NCI-H345 treated with DMSO at 0.1 percent for 48 hours (cell line): ENCODE data around the gene RGSL1.

Source experiments
- DNase-seq: peaks from one replicate; lab custom pipeline; 2025; ENCODE audit not compliant: unreplicated experiment; lab: John Stamatoyannopoulos, UW

Gene RGSL1

DNA sequence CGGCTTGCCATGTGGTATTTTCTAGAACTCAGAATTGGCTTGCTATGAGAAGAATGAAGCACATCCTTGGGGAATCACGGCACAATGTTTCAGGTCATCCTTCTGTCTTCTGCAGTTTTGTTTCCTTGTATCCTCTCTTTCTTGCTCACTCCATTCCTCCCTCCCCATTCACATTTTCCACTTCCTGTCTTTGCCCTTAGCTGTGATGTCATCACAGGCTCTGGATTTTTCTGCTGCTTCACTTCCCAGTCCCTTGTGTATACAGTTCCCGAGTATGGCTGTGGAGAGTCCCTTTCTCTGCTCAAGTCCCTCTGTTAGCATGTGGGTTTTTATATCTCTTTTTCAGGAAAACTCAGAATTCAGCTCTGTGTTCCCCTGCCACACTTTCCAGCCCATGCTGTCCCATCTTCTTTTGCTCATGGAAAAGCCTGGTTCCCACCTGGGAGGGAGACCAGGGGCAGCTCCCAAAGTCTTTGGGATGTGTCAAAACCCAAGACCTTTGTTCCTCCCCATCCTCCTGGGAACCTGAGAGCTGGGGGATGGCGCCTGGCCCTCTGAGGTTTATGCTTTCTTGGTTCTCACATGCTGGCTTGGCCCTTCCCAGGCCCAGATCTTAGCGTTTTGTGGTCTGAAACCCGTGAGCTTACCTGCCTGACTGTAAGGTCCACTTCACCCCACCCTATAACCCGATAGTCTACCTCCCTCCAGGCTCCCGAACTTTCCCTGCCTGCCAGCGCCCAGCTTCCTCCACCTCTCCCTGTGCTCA is 159.1 kb downstream of the RGSL1 start:
- DNase-seq: no peak
